HEK293 (cell line): ENCODE results near the gene ZNF594.

Source experiments
- CTCF ChIA-PET: fragments of 350-600 bp; formaldehyde crosslinking; extraction: SDS; loops from one replicate; lab custom pipeline; 2021; ENCODE audit warnings: antibody characterized with exemption; lab: Yijun Ruan, JAX
- POLR2A ChIA-PET: fragments of 300-600 bp; formaldehyde crosslinking; extraction: SDS; loops from one replicate; lab custom pipeline; 2020; ENCODE audit warnings: antibody characterized with exemption, inconsistent platforms; lab: Yijun Ruan, JAX
- H3K27ac ChIP-seq: fragments of 200-500 bp; sonication (Bioruptor generic); 2 replicates; pipeline ENCODE4 v1.5.1; 2014; ENCODE audit warnings: low read depth, low read length, control low read depth, inconsistent platforms; ENCODE audit errors: extremely low read depth
- H3K36me3 ChIP-seq, 2 experiments: fragments of 200-500 bp in 1 of 2; sonication (Bioruptor generic) in 1 of 2; 1 replicate in 1 of 2; 2 replicates in 1 of 2; pipeline ENCODE4 v1.5.1; 2014 to 2017; ENCODE audit warnings: inconsistent platforms in 2 of 2, low read length in 2 of 2; ENCODE audit not compliant: control insufficient read depth in 2 of 2, insufficient read depth in 1 of 2
- H3K4me1 ChIP-seq: fragments of 200-500 bp; sonication (Bioruptor generic); 2 replicates; pipeline ENCODE4 v1.5.1; 2014; ENCODE audit warnings: mild to moderate bottlenecking, low read length, inconsistent platforms; ENCODE audit not compliant: control insufficient read depth, insufficient read depth
- H3K4me3 ChIP-seq: 2 replicates; pipeline ENCODE4 v1.5.1; 2011; ENCODE audit warnings: low read depth, mild to moderate bottlenecking, control low read depth, low read length, moderate library complexity
- H3K9me3 ChIP-seq: fragments of 200-500 bp; sonication (Bioruptor generic); 2 replicates; pipeline ENCODE4 v1.5.1; 2014; ENCODE audit warnings: low read depth, low read length, inconsistent platforms; ENCODE audit not compliant: control insufficient read depth, insufficient read depth
- OSR2 ChIP-seq: fragments of 450-650 bp; formaldehyde crosslinking; IDR thresholded peaks from 2 replicates; pipeline ENCODE4 v1.5.1; 2016; ENCODE audit warnings: missing biosample characterization, missing genetic modification characterization
- PATZ1 ChIP-seq: fragments of 450-650 bp; formaldehyde crosslinking; IDR thresholded peaks from 2 replicates; pipeline ENCODE4 v1.5.1; 2016; ENCODE audit warnings: missing biosample characterization, missing genetic modification characterization
- ZBTB21 ChIP-seq: fragments of 450-650 bp; formaldehyde crosslinking; IDR thresholded peaks from 2 replicates; pipeline ENCODE4 v1.5.1; 2017; ENCODE audit warnings: missing biosample characterization, missing genetic modification characterization
- ZFP41 ChIP-seq: fragments of 450-650 bp; formaldehyde crosslinking; IDR thresholded peaks from 2 replicates; pipeline ENCODE4 v1.5.1; 2016; ENCODE audit warnings: missing biosample characterization, missing genetic modification characterization, borderline replicate concordance
- ZNF114 ChIP-seq: fragments of 450-650 bp; formaldehyde crosslinking; IDR thresholded peaks from 2 replicates; pipeline ENCODE4 v1.5.0; 2017; ENCODE audit warnings: missing biosample characterization, missing genetic modification characterization
- ZNF133 ChIP-seq: fragments of 450-650 bp; formaldehyde crosslinking; IDR thresholded peaks from 2 replicates; pipeline ENCODE4 v1.5.1; 2016; ENCODE audit warnings: missing biosample characterization, missing genetic modification characterization
- ZNF16 ChIP-seq: fragments of 450-650 bp; formaldehyde crosslinking; IDR thresholded peaks from 2 replicates; pipeline ENCODE4 v1.5.1; 2016; ENCODE audit warnings: low read depth, missing biosample characterization, missing genetic modification characterization
- ZNF169 ChIP-seq: fragments of 450-650 bp; formaldehyde crosslinking; IDR thresholded peaks from 2 replicates; pipeline ENCODE4 v1.5.1; 2016; ENCODE audit warnings: missing biosample characterization, missing genetic modification characterization
- ZNF26 ChIP-seq: fragments of 450-650 bp; formaldehyde crosslinking; IDR thresholded peaks from 2 replicates; pipeline ENCODE4 v1.5.1; 2016; ENCODE audit warnings: missing biosample characterization, missing genetic modification characterization
- ZNF274 ChIP-seq, 2 experiments: fragments of 200-500 bp in 1 of 2; fragments of 450-650 bp in 1 of 2; sonication (Bioruptor generic) in 1 of 2; formaldehyde crosslinking in 1 of 2; IDR thresholded peaks; 2 replicates each; pipeline versions ENCODE4 v1.5.1 to v1.6.1; 2014 to 2016; ENCODE audit warnings: borderline replicate concordance in 1 of 2, inconsistent platforms in 1 of 2, low read length in 1 of 2, missing biosample characterization in 1 of 2, missing genetic modification characterization in 1 of 2
- ZNF292 ChIP-seq: fragments of 450-650 bp; formaldehyde crosslinking; IDR thresholded peaks from 2 replicates; pipeline ENCODE4 v1.5.1; 2016; ENCODE audit warnings: low read depth, missing biosample characterization, missing genetic modification characterization, borderline replicate concordance
- ZNF324 ChIP-seq: fragments of 450-650 bp; formaldehyde crosslinking; IDR thresholded peaks from 2 replicates; pipeline ENCODE4 v1.5.1; 2016; ENCODE audit warnings: missing biosample characterization, missing genetic modification characterization
- ZNF341 ChIP-seq: fragments of 450-650 bp; formaldehyde crosslinking; IDR thresholded peaks from 2 replicates; pipeline ENCODE4; 2016; ENCODE audit warnings: low read depth, missing biosample characterization, missing genetic modification characterization
- ZNF404 ChIP-seq: fragments of 450-650 bp; formaldehyde crosslinking; IDR thresholded peaks from 2 replicates; pipeline ENCODE4 v1.5.1; 2017; ENCODE audit warnings: missing biosample characterization, missing genetic modification characterization
- ZNF48 ChIP-seq: fragments of 450-650 bp; formaldehyde crosslinking; IDR thresholded peaks from 2 replicates; pipeline ENCODE4 v1.5.1; 2016; ENCODE audit warnings: missing biosample characterization, missing genetic modification characterization
- ZNF501 ChIP-seq: fragments of 450-650 bp; formaldehyde crosslinking; IDR thresholded peaks from 2 replicates; pipeline ENCODE4 v1.5.1; 2016; ENCODE audit warnings: missing biosample characterization, missing genetic modification characterization
- ZNF521 ChIP-seq: fragments of 450-650 bp; formaldehyde crosslinking; IDR thresholded peaks from 2 replicates; pipeline ENCODE4 v1.5.1; 2017; ENCODE audit warnings: missing biosample characterization, mild to moderate bottlenecking, missing genetic modification characterization
- ZNF654 ChIP-seq: fragments of 450-650 bp; formaldehyde crosslinking; IDR thresholded peaks from 2 replicates; pipeline ENCODE4 v1.5.1; 2016; ENCODE audit warnings: low read depth, missing biosample characterization, missing genetic modification characterization
- ZNF658 ChIP-seq: fragments of 450-650 bp; formaldehyde crosslinking; IDR thresholded peaks from 2 replicates; pipeline ENCODE4; 2016; ENCODE audit warnings: missing biosample characterization, missing genetic modification characterization
- ZNF677 ChIP-seq: fragments of 450-650 bp; IDR thresholded peaks from 2 replicates; pipeline ENCODE4 v1.5.0; 2018; ENCODE audit warnings: missing biosample characterization, mild to moderate bottlenecking, missing genetic modification characterization, moderate library complexity
- ZNF830 ChIP-seq: fragments of 450-650 bp; IDR thresholded peaks from 2 replicates; pipeline ENCODE4 v1.5.0; 2018; ENCODE audit warnings: missing biosample characterization, missing genetic modification characterization, low read depth, mild to moderate bottlenecking, moderate library complexity
- ZSCAN5A ChIP-seq: fragments of 450-650 bp; formaldehyde crosslinking; IDR thresholded peaks from 2 replicates; pipeline ENCODE4 v1.5.1; 2016; ENCODE audit warnings: missing biosample characterization, missing genetic modification characterization

Gene ZNF594

GRCh38 chr17:5210614-5211252, 19.1 kb upstream of the ZNF594 start:
- no peaks in the 10 kb centered on the region for H3K4me1 ChIP-seq
- TF ChIP-seq PATZ1 (tag by site-specific recombination) (no peak), ZNF677 (tag by site-specific recombination) (no peak), ZNF830 (tag by site-specific recombination) (no peak), ZNF292 (tag by site-specific recombination) (no peak), ZNF169 (no peak), ZNF658 (tag by site-specific recombination) (no peak), ZNF133 (tag by site-specific recombination) (no peak), ZNF341 (tag by site-specific recombination) (no peak), ZBTB21 (tag by site-specific recombination) (no peak)
- no peak overlapping the region for H3K4me3 ChIP-seq
- peaks cover 9 to 20% of the 10 kb centered on the region in 2 experiments; a peak in 2 of 3 replicates for H3K36me3 ChIP-seq
- ChIA-PET POLR2A (no interaction called here), CTCF (interaction anchor here (1.2 kb wide), 1 partner anchor 40 kb away, joined by 3 read pairs; no protein-coding TSS in a partner anchor)
- H3K9me3 ChIP-seq: no peaks in the 10 kb centered on the region
- no peak overlapping the region for H3K27ac ChIP-seq

GRCh38 chr17:5210091-5210490, 18.4 kb upstream of the ZNF594 start:
- Histone ChIP-seq H3K36me3 (peaks cover 8 to 16% of the 10 kb centered on the region in 2 experiments; a peak in 2 of 3 replicates), H3K4me3 (no peak overlapping the region), H3K9me3 (no peaks in the 10 kb centered on the region), H3K4me1 (no peaks in the 10 kb centered on the region), H3K27ac (no peak overlapping the region)
- TF ChIP-seq ZFP41 (tag by site-specific recombination) (no peak), ZNF26 (tag by site-specific recombination) (no peak), ZNF654 (tag by site-specific recombination) (no peak), ZNF501 (tag by site-specific recombination) (no peak), ZNF521 (tag by site-specific recombination) (no peak), ZNF274 (IDR thresholded peaks at IDR 0.05; ENCODE audit: low read length) (no peak), ZNF274 (tag by site-specific recombination; IDR thresholded peaks at IDR 0.05; ENCODE audit: borderline replicate concordance) (no peak), ZNF16 (tag by site-specific recombination) (no peak), ZNF114 (tag by site-specific recombination) (no peak), OSR2 (tag by site-specific recombination) (no peak), ZNF48 (tag by site-specific recombination) (no peak), ZNF324 (tag by site-specific recombination) (no peak), ZNF404 (no peak), ZSCAN5A (tag by site-specific recombination) (no peak)
- POLR2A ChIA-PET: no interaction called here
- CTCF ChIA-PET: no interaction called here
